ENCODE results near the gene USP33. TPM values are rescaled to one million over a fixed set of nuclear protein-coding genes. Genes with fewer than 3 reads are reported as not detected.
"Not testable (repeated sequence)": the region's sequence is repeated elsewhere in the genome, so short reads cannot be mapped to it uniquely, and the experiment has no call there.

USP33 gene
- total RNA-seq, 2 donors from 2014 or later, result 46.2 to 49.9 TPM

DNA sequence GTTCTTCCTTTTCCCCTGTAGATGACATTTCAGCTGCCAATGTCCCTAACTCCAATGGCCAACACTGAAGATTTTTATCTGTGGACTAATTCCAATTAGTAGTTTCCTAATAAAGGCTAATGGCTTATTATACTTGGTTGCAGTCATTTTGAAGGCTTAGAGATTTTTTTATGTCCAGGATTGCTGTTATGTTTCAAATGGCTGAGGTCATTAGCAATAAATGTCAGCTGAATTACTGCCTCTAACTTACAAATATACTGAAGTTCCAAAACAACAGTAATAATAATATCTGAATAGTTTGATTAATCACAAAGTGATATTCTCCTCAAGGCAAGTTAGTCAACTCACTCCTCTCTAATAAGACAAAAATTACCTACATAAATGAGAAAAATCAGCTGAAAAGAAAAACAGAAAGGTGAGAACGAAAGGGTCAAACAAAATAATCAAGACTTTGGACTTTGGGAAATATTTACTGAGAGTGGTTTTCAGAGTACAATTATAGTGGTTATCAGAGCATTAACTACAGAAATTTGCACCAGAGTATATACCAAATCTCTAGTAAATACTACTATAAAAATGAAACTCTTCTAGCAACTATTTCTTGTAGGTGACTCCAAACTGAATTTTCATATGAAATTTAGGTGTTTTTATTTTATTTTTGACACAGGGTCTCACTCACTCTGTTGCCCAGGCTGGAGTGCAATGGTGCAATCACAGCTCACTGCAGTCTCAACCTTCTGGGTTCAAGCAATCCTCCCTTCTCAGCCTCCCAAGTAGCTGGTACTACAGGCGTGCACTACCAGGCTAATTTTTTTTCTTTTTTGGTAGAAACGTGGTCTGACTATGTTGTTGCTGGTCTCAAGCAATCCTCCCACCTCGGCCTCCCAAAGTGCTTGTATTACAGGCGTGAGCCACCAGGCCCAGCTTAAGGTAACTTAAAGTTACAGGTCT lies 80.7 kb downstream of the USP33 start:
- 85% methylated on average over 5 of the region's 5 CpGs for WGBS
- no peak for DNase-seq (ENCODE audit: low spot score)
- Histone ChIP-seq H3K36me3 (no peaks in the 10 kb centered on the region), H3K4me1 (replicated peaks) (no peaks in the 10 kb centered on the region), H3K27ac (no peak overlapping the region), H3K9me3 (no peaks in the 10 kb centered on the region), H3K4me3 (no peak overlapping the region), H3K27me3 (replicated peaks; ENCODE audit: insufficient read depth) (no peaks in the 10 kb centered on the region)
- intact Hi-C loops (cut with DNase I), result loop anchor here (10.0 kb wide), 1 partner anchor 524 kb away; no protein-coding TSS in a partner anchor
- no peak for TF ChIP-seq POLR2AphosphoS5 (IDR thresholded peaks at IDR 0.05)
- TF ChIP-seq, protein P1, sequence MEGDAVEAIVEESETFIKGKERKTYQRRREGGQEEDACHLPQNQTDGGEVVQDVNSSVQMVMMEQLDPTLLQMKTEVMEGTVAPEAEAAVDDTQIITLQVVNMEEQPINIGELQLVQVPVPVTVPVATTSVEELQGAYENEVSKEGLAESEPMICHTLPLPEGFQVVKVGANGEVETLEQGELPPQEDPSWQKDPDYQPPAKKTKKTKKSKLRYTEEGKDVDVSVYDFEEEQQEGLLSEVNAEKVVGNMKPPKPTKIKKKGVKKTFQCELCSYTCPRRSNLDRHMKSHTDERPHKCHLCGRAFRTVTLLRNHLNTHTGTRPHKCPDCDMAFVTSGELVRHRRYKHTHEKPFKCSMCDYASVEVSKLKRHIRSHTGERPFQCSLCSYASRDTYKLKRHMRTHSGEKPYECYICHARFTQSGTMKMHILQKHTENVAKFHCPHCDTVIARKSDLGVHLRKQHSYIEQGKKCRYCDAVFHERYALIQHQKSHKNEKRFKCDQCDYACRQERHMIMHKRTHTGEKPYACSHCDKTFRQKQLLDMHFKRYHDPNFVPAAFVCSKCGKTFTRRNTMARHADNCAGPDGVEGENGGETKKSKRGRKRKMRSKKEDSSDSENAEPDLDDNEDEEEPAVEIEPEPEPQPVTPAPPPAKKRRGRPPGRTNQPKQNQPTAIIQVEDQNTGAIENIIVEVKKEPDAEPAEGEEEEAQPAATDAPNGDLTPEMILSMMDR (IDR thresholded peaks at IDR 0.05), result no peak
- TF ChIP-seq POLR2A (IDR thresholded peaks at IDR 0.05), result no peak

DNA sequence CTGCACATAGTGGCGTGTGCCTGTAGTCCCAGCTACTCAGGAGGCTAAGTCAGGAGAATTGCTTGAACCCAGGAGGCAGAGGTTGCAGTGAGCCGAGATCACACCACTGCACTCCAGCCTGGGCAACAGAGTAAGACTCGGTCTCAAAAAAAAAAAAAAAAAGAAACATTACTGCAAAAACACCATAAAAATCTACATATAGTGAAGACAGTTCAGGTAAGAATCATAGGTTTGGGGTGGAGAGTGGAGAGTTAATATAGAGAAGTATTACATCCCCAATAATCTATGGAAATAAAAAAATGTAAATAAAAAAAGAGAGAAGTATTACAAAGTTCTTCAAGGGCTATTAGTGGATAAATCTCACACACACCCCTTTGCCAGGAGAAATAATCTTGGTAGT lies 84.8 kb downstream of the USP33 start:
- not testable (repeated sequence) for H3K36me3 ChIP-seq; DNase-seq (ENCODE audit: low spot score); H3K27me3 ChIP-seq (replicated peaks; ENCODE audit: insufficient read depth); H3K4me1 ChIP-seq (replicated peaks); H3K27ac ChIP-seq; H3K9me3 ChIP-seq; H3K4me3 ChIP-seq
- 90% methylated on average over 3 of the region's 3 CpGs for WGBS
- intact Hi-C loops (cut with DNase I), result loop anchor here (10.0 kb wide), 1 partner anchor 520 kb away; no protein-coding TSS in a partner anchor

DNA sequence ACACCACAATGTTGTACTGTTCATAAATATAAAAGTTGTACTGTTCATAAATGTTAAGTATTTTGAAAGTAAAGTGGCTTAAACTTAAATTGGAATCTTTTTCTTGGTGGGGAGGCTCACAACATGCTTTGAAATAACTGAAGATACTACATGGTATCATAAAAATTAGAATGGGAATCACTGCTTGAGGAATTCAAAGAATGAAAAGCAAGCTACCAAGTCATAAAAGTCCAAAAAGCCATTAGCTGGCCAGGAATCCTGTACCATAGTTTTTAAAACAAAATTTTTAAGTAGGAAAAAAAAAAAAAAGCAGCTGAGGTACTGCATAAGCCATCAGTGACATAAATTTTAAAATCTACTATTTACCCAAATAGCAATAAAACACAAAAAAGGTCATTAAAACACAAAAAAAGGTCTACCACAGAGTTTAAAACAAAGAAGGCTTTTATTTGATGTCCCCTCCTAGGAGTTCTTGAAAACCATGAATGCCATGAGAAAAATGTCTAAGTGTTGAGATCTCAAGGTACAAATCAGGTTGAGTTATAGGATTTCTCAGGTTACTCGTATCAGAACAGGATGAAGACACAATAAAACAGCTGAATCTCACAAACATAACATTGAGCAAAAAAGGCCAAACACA lies 85.8 kb downstream of the USP33 start:
- Histone ChIP-seq H3K36me3 (no peaks in the 10 kb centered on the region), H3K4me1 (replicated peaks) (no peaks in the 10 kb centered on the region), H3K27ac (no peak overlapping the region), H3K27me3 (replicated peaks; ENCODE audit: insufficient read depth) (no peaks in the 10 kb centered on the region), H3K9me3 (no peaks in the 10 kb centered on the region), H3K4me3 (no peak overlapping the region)
- no peak for DNase-seq (ENCODE audit: low spot score)
- 49% methylated on average over 1 of the region's 1 CpG for WGBS
- intact Hi-C loops (cut with DNase I), result loop anchor here (10.0 kb wide), 1 partner anchor 519 kb away; no protein-coding TSS in a partner anchor
- TF ChIP-seq POLR2A (IDR thresholded peaks at IDR 0.05) (no peak), POLR2AphosphoS5 (IDR thresholded peaks at IDR 0.05) (no peak)
- TF ChIP-seq, protein P1 (IDR thresholded peaks at IDR 0.05), result no peak

DNA sequence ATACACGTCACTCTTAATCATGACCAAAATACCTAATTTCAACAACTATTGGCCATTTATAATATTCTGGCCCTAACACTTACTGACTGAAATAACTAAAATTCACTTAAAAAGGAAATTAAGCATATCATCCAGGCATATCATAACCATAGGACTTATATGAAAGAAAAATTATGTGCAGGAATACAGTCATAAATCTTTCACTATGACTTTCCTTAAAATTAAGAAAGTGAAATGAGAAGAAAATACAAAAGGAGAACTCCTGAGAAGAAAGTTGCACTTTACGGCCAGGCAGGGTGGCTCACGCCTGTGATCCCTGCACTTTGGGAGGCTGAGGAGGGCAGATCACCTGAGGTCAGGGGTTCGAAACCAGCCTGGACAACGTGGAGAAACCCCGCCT lies 86.6 kb downstream of the USP33 start:
- Histone ChIP-seq H3K4me3 (no peak overlapping the region), H3K27ac (no peak overlapping the region), H3K27me3 (replicated peaks; ENCODE audit: insufficient read depth) (no peaks in the 10 kb centered on the region), H3K4me1 (replicated peaks) (no peaks in the 10 kb centered on the region), H3K9me3 (no peaks in the 10 kb centered on the region), H3K36me3 (no peaks in the 10 kb centered on the region)
- WGBS, result 93% methylated on average over 6 of the region's 6 CpGs
- intact Hi-C loops (cut with DNase I), result loop anchor here (10.0 kb wide), 1 partner anchor 518 kb away; no protein-coding TSS in a partner anchor
- TF ChIP-seq POLR2A (IDR thresholded peaks at IDR 0.05) (no peak), POLR2AphosphoS5 (IDR thresholded peaks at IDR 0.05) (no peak)
- TF ChIP-seq, protein P1 (IDR thresholded peaks at IDR 0.05), result no peak
- DNase-seq (ENCODE audit: low spot score), result no peak

DNA sequence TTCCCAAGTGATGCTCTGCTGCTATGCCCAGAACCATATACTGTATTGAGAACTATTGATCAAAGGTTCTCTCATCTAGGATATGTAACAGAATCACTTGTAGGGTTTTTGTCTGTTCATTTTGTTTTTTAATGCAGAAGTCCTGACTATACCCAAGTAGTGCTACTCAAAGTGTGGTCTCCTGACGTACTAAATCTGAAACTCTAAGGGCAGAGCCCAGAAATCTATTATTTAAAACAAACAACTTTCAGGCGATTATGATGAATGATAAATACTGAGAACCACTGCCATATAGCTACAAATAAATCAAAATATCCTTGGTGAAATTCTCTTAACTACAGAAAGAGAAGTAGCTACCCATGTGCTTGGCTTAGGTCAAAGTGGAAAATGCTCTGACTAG lies 87.3 kb downstream of the USP33 start:
- no peak for TF ChIP-seq POLR2AphosphoS5 (IDR thresholded peaks at IDR 0.05)
- TF ChIP-seq, protein P1 (IDR thresholded peaks at IDR 0.05), result no peak
- TF ChIP-seq POLR2A (IDR thresholded peaks at IDR 0.05), result no peak
- Histone ChIP-seq H3K4me1 (replicated peaks) (no peaks in the 10 kb centered on the region), H3K9me3 (no peaks in the 10 kb centered on the region), H3K27ac (no peak overlapping the region), H3K27me3 (replicated peaks; ENCODE audit: insufficient read depth) (no peaks in the 10 kb centered on the region), H3K4me3 (no peak overlapping the region), H3K36me3 (no peaks in the 10 kb centered on the region)
- intact Hi-C loops (cut with DNase I), result loop anchor here (10.0 kb wide), 1 partner anchor 518 kb away; no protein-coding TSS in a partner anchor
- DNase-seq (ENCODE audit: low spot score), result no peak
- WGBS, result 90% methylated on average over 2 of the region's 2 CpGs
